Activated CD4-positive, alpha-beta T cell treated with anti-CD3 and anti-CD28 coated beads, Interleukin-2, amount 10 ng/mL, durations not matched to agents 24 days and 14 days (primary cell): ENCODE data around the gene ZNRD2. TPM values are rescaled to one million over a fixed set of nuclear protein-coding genes. Genes with fewer than 3 reads are reported as not detected.
A peak's percentile ranks its signal among the peaks of the same experiment; 100 is the strongest.

Experiments used
- DNase-seq: peaks from one replicate; pipeline ENCODE4 v3.0.0; 2022
- H3K27ac Mint-ChIP-seq: one replicate; pipeline ENCODE4 v1.8.0; 2022; ENCODE audit warnings: mild to moderate bottlenecking, mixed read lengths
- H3K27me3 Mint-ChIP-seq: one replicate; pipeline ENCODE4 v1.8.0; 2022; ENCODE audit warnings: mixed read lengths
- H3K36me3 Mint-ChIP-seq: one replicate; pipeline ENCODE4 v1.8.0; 2022; ENCODE audit warnings: low read depth, mild to moderate bottlenecking, mixed read lengths
- H3K4me1 Mint-ChIP-seq: one replicate; pipeline ENCODE4 v1.8.0; 2021; ENCODE audit warnings: mixed read lengths
- H3K4me3 Mint-ChIP-seq: one replicate; pipeline ENCODE4 v1.8.0; 2022; ENCODE audit warnings: mild to moderate bottlenecking, moderate library complexity, mixed read lengths
- H3K9me3 Mint-ChIP-seq: one replicate; pipeline ENCODE4 v1.8.0; 2021; ENCODE audit warnings: mixed read lengths
- intact Hi-C: fragments of 100-400 bp; cut with micrococcal nuclease; formaldehyde crosslinking; loops from one replicate; pipeline ENCODE4 v1.15.1; 2023
- total RNA-seq: library from RNA; stranded (reverse); gene quantifications from 2 replicates; pipeline ENCODE4 v1.2.3, GENCODE V29; 2022

ZNRD2 gene
- total RNA-seq, 1 donor from 2014 or later, result 83.3 TPM

DNA sequence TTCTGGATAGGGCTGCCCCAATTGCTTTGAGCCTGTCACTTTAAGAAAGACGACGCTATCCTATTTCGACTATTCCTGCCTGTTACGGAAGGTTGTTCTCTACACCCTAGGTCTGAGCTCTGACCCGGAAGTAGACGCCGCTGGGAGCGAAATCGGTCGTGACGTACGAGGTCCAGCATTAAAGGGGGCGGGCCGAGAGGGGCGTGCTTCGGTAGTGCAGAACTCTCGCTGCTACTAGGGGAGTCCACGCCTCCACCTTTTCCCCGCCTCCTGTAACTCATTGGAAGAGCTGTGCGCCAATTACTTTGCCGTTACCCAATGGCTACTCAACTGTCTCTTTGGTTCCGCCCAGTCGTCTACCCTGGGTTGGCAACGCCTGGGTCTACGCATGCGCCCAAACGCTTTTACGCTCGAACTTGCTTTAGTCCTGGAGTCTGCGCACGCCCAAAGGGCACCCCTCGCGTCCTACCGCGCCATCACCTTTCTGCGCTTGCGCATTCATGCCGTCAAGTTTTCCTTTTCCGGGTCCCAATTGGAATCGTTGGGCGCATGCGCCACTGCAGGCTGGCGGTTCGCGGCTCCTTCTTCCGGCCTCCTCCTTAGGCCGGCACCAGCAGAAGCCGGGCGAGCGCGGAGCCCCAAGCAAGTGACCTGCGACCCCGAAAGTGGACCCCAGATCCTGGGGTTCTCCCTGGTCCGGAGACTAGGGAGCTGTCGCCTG is 45.1 kb downstream of the ZNRD2 start, which contains the start of gene PCNX3:
Gene PCNX3, plus strand, starts transcription at position 548 of the 721 bp plus-strand sequence. CDS start 536 bp downstream, outside the sequence.
- H3K4me1 Mint-ChIP-seq, result peaks cover 34% of the 10 kb centered on the region
- intact Hi-C loops, result loop anchor here (1.0 to 2.0 kb wide), 8 partner anchors 27 to 387 kb away; partner anchors contain the start of genes BANF1, CFL1, EIF1AD and ZNRD2
- no peaks in the 10 kb centered on the region for H3K9me3 Mint-ChIP-seq
- peak within 1 kb of the TSS; percentile 93 for H3K27ac Mint-ChIP-seq
- peaks cover 43% of the 10 kb centered on the region for H3K36me3 Mint-ChIP-seq
- H3K27me3 Mint-ChIP-seq, result peaks cover 3% of the 10 kb centered on the region
- H3K4me3 Mint-ChIP-seq, result peak within 1 kb of the TSS; percentile 97
- peak; percentile 100 for DNase-seq

DNA sequence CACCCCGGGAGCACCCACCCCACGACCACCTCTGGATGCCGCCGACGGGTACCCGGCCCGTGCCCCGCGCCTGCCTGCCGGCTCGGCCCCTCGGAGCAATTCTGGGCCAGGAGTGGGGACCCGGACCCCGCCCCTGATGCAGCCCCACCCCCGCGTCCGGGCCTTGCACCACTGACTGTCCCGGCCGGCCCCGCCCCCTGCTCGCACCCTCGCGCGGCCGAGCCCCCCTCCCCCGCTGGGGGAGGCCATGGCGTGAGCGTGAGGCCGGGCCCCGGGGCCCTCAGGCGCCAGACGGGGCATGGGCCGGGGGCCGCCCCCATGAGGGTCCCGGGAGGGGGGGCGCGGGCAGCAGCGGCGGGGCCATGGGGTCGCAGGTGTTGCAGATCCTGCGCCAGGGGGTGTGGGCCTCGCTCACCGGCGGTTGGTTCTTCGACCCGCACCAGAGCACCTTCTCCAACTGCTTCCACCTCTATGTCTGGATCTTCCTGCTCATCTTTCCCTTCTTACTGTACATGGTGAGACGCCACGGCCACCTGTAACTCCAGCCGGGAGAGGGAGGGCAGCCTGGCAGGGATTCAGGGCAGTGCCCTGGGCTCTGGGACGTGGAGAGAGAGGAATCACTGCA is 45.8 kb downstream of the ZNRD2 start:
- intact Hi-C loops, result loop anchor here (1.0 to 2.0 kb wide), 9 partner anchors 22 to 386 kb away; partner anchors contain the start of genes BANF1, CFL1, EIF1AD and SIPA1
- Mint-ChIP-seq H3K36me3 (peaks cover 41% of the 10 kb centered on the region), H3K4me3 (peak overlapping the region; percentile 97), H3K27me3 (peaks cover 3% of the 10 kb centered on the region), H3K27ac (peak overlapping the region; percentile 91), H3K9me3 (no peaks in the 10 kb centered on the region), H3K4me1 (peaks cover 30% of the 10 kb centered on the region)
- DNase-seq, result no peak

DNA sequence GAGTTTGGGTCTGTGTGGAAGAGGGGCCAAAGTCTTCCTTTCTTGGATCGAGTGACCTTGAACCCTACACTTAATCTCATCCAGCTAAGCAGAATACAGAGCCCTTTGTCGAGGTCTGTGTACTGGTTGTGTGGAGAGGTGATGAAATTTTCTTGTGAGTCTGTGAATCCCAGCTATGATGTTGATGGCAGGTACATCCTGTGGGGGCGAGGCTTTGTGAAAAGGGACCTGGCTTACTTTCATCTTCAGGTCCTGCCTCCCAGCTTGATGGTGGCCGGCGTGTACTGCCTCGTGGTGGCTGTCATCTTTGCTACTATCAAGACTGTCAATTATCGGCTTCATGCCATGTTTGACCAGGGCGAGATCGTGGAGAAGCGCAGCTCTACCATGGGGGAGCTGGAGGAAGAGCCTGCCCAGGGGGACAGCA is 46.3 kb downstream of the ZNRD2 start:
- peak; percentile 78 for DNase-seq
- H3K27me3 Mint-ChIP-seq, result peaks cover 3% of the 10 kb centered on the region
- peaks cover 44% of the 10 kb centered on the region for H3K36me3 Mint-ChIP-seq
- peaks cover 26% of the 10 kb centered on the region for H3K4me1 Mint-ChIP-seq
- H3K4me3 Mint-ChIP-seq, result peak overlapping the region; percentile 97
- H3K27ac Mint-ChIP-seq, result peak overlapping the region; percentile 91
- intact Hi-C loops, result loop anchor here (1.0 kb wide), 1 partner anchor 22 kb away; the partner anchor contains the start of gene SIPA1
- H3K9me3 Mint-ChIP-seq, result no peaks in the 10 kb centered on the region

DNA sequence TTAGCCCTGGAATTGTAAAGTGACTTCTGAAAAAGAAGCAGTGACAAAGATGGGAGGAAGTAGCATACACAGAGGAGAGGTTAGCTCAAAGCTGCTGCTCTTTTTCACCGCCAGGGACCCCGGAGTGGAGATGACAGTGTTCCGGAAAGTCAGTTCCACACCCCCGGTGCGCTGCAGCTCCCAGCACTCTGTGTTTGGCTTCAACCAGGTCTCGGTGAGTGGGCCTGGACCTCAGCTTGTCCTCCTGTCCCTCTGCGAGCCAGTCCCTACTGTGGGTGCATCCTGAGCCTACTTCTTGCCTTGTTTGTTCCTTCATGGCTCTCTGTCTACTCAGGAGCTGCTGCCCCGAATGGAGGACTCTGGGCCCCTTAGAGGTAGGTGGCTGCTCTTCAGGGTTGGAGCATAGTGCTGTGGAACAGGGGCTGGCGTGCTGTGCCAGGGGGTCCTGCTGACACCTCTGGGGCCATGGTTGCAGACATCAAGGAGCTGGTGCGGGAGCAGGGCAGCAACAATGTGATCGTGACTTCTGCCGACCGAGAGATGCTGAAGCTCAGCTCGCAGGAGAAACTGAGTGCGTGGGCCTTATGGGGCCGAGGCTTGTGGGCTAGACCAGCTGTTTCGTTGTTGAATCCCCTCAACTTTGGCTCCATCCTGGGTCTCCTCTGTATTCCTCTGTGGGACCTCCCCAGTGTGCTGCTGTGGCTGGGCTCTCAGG is 47.0 kb downstream of the ZNRD2 start:
- Mint-ChIP-seq H3K4me3 (peak overlapping the region; percentile 97), H3K4me1 (peaks cover 22% of the 10 kb centered on the region), H3K9me3 (no peaks in the 10 kb centered on the region), H3K36me3 (peaks cover 44% of the 10 kb centered on the region), H3K27me3 (peaks cover 3% of the 10 kb centered on the region), H3K27ac (peak overlapping the region; percentile 91)
- no peak for DNase-seq
- intact Hi-C loops, result no loop called here

- peaks cover 47% of the 10 kb centered on the region for H3K36me3 Mint-ChIP-seq
- peaks cover 3% of the 10 kb centered on the region for H3K27me3 Mint-ChIP-seq
- H3K9me3 Mint-ChIP-seq, result no peaks in the 10 kb centered on the region
- no peak for DNase-seq
- H3K27ac Mint-ChIP-seq, result peak overlapping the region; percentile 51
- intact Hi-C loops, result no loop called here
- no peak overlapping the region for H3K4me3 Mint-ChIP-seq
- H3K4me1 Mint-ChIP-seq, result peaks cover 16% of the 10 kb centered on the region
Observed at GRCh38 chr11:65617990-65618751, 47.9 kb downstream of the ZNRD2 start.

GRCh38 chr11:65618763-65619162 is 48.5 kb downstream of the ZNRD2 start:
- H3K9me3 Mint-ChIP-seq, result no peaks in the 10 kb centered on the region
- no peak for DNase-seq
- intact Hi-C loops, result no loop called here
- H3K36me3 Mint-ChIP-seq, result peaks cover 45% of the 10 kb centered on the region
- H3K27ac Mint-ChIP-seq, result no peak overlapping the region
- H3K4me3 Mint-ChIP-seq, result no peak overlapping the region
- H3K27me3 Mint-ChIP-seq, result peaks cover 3% of the 10 kb centered on the region
- H3K4me1 Mint-ChIP-seq, result peaks cover 14% of the 10 kb centered on the region

- intact Hi-C loops, result no loop called here
- no peaks in the 10 kb centered on the region for H3K9me3 Mint-ChIP-seq
- H3K36me3 Mint-ChIP-seq, result peaks cover 47% of the 10 kb centered on the region
- H3K4me3 Mint-ChIP-seq, result no peak overlapping the region
- peaks cover 3% of the 10 kb centered on the region for H3K27me3 Mint-ChIP-seq
- no peak for DNase-seq
- peak overlapping the region; percentile 41 for H3K27ac Mint-ChIP-seq
- H3K4me1 Mint-ChIP-seq, result peaks cover 14% of the 10 kb centered on the region
Observed at GRCh38 chr11:65619281-65619928, 49.1 kb downstream of the ZNRD2 start.

GRCh38 chr11:65620666-65621065 is 50.4 kb downstream of the ZNRD2 start:
- H3K4me1 Mint-ChIP-seq, result peaks cover 10% of the 10 kb centered on the region
- peaks cover 51% of the 10 kb centered on the region for H3K36me3 Mint-ChIP-seq
- no peak overlapping the region for H3K4me3 Mint-ChIP-seq
- intact Hi-C loops, result no loop called here
- H3K9me3 Mint-ChIP-seq, result no peaks in the 10 kb centered on the region
- DNase-seq, result no peak
- no peaks in the 10 kb centered on the region for H3K27me3 Mint-ChIP-seq
- no peak overlapping the region for H3K27ac Mint-ChIP-seq

DNA sequence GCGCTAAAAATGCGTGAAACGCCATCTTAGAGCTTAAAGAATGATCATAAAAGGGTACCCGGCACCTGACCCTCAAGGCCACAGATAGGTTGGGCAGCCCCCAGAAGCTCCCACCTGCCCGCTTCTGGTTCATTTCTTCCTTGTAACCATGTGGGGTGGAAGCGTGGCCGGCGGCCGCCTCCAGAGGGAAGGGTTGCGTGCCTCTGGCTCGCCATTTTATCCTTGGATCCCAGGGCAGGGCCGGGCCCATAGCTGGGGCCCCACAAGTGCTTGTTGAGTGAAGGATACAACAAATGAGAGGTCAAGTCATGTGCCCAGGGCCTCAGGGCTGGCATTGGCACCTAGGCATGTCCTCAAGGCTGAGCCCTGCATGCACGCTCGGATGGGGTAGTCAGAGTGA is 51.2 kb downstream of the ZNRD2 start:
- H3K9me3 Mint-ChIP-seq, result no peaks in the 10 kb centered on the region
- DNase-seq, result no peak
- peaks cover 54% of the 10 kb centered on the region for H3K36me3 Mint-ChIP-seq
- no peak overlapping the region for H3K27ac Mint-ChIP-seq
- peaks cover 8% of the 10 kb centered on the region for H3K4me1 Mint-ChIP-seq
- intact Hi-C loops, result no loop called here
- H3K4me3 Mint-ChIP-seq, result no peak overlapping the region
- H3K27me3 Mint-ChIP-seq, result no peaks in the 10 kb centered on the region

Other genes with a start within 250 kb of the ZNRD2 start
- gene DPF2, start 236.6 kb upstream of the ZNRD2 start, total RNA-seq, result 76.6 and 81.0 TPM in 2 replicates
- gene TIGD3, start 215.7 kb upstream of the ZNRD2 start, total RNA-seq, result 1.2 and 1.6 TPM in 2 replicates
- gene SLC25A45, start 187.8 kb upstream of the ZNRD2 start, total RNA-seq, result 15.5 and 16.8 TPM in 2 replicates
- gene FRMD8, start 183.8 kb upstream of the ZNRD2 start, total RNA-seq, result 46.7 and 46.8 TPM in 2 replicates
- gene NEAT1, start 147.7 kb upstream of the ZNRD2 start, total RNA-seq, result 410 and 411 TPM in 2 replicates
- 5,198 and 5,435 TPM in 2 replicates for gene MALAT1, start 71.4 kb upstream of the ZNRD2 start, total RNA-seq
- 94.2 and 95.8 TPM in 2 replicates for gene SCYL1, start 45.4 kb upstream of the ZNRD2 start, total RNA-seq
- 94.9 and 96.9 TPM in 2 replicates for gene LTBP3, start 12.1 kb upstream of the ZNRD2 start, total RNA-seq
- 39.1 and 42.4 TPM in 2 replicates for gene FAM89B, start 2.1 kb downstream of the ZNRD2 start, total RNA-seq
- gene EHBP1L1, start 5.6 kb downstream of the ZNRD2 start, total RNA-seq, result 167 and 173 TPM in 2 replicates
- gene KCNK7, start 25.3 kb downstream of the ZNRD2 start, total RNA-seq, result 0.69 and 1.3 TPM in 2 replicates
- gene MAP3K11, start 43.7 kb downstream of the ZNRD2 start, total RNA-seq, result 89.1 and 90.7 TPM in 2 replicates
- 52.0 and 55.1 TPM in 2 replicates for gene PCNX3, start 45.3 kb downstream of the ZNRD2 start, total RNA-seq
- 118 and 125 TPM in 2 replicates for gene SIPA1, start 67.6 kb downstream of the ZNRD2 start, total RNA-seq
- gene RELA, start 92.4 kb downstream of the ZNRD2 start, total RNA-seq, result 95.7 and 98.2 TPM in 2 replicates
- 71.6 and 72.3 TPM in 2 replicates for gene KAT5, start 141.8 kb downstream of the ZNRD2 start, total RNA-seq
- 86.4 and 100.0 TPM in 2 replicates for gene RNASEH2C, start 150.3 kb downstream of the ZNRD2 start, total RNA-seq
- 20.1 and 21.1 TPM in 2 replicates for gene AP5B1, start 210.5 kb downstream of the ZNRD2 start, total RNA-seq
- gene OVOL1, start 216.6 kb downstream of the ZNRD2 start, total RNA-seq, result 0.07 TPM in 1 of 2 replicates, not detected in the other